Activated naive CD8-positive, alpha-beta T cell treated with anti-CD3 and anti-CD28 coated beads, Interleukin-2, amount 50 U/mL, for 24 hours (primary cell): ENCODE results near the gene PLEKHA7.
"Not testable (repeated sequence)": the region's sequence is repeated elsewhere in the genome, so short reads cannot be mapped to it uniquely, and the experiment has no call there.

Source experiments
- ATAC-seq: fragments of 150-1000 bp; cut with Tn5 transposase; one replicate; pipeline ENCODE4 v1.10.0; 2021
- DNase-seq: peaks from one replicate; pipeline ENCODE4 v3.0.0; 2021
- H3K27ac Mint-ChIP-seq: one replicate; pipeline ENCODE4 v1.8.0; 2021; ENCODE audit warnings: mild to moderate bottlenecking, mixed read lengths
- H3K27me3 Mint-ChIP-seq: one replicate; pipeline ENCODE4 v1.8.0; 2021; ENCODE audit warnings: mixed read lengths
- H3K36me3 Mint-ChIP-seq: one replicate; pipeline ENCODE4 v1.8.0; 2021; ENCODE audit warnings: low read depth, mixed read lengths
- H3K4me1 Mint-ChIP-seq: one replicate; pipeline ENCODE4 v1.8.0; 2021; ENCODE audit warnings: mixed read lengths
- H3K4me3 Mint-ChIP-seq: one replicate; pipeline ENCODE4 v1.8.0; 2021; ENCODE audit warnings: mild to moderate bottlenecking, moderate library complexity, mixed read lengths
- H3K9me3 Mint-ChIP-seq: one replicate; pipeline ENCODE4 v1.8.0; 2021; ENCODE audit warnings: mixed read lengths

Gene PLEKHA7, protein sequence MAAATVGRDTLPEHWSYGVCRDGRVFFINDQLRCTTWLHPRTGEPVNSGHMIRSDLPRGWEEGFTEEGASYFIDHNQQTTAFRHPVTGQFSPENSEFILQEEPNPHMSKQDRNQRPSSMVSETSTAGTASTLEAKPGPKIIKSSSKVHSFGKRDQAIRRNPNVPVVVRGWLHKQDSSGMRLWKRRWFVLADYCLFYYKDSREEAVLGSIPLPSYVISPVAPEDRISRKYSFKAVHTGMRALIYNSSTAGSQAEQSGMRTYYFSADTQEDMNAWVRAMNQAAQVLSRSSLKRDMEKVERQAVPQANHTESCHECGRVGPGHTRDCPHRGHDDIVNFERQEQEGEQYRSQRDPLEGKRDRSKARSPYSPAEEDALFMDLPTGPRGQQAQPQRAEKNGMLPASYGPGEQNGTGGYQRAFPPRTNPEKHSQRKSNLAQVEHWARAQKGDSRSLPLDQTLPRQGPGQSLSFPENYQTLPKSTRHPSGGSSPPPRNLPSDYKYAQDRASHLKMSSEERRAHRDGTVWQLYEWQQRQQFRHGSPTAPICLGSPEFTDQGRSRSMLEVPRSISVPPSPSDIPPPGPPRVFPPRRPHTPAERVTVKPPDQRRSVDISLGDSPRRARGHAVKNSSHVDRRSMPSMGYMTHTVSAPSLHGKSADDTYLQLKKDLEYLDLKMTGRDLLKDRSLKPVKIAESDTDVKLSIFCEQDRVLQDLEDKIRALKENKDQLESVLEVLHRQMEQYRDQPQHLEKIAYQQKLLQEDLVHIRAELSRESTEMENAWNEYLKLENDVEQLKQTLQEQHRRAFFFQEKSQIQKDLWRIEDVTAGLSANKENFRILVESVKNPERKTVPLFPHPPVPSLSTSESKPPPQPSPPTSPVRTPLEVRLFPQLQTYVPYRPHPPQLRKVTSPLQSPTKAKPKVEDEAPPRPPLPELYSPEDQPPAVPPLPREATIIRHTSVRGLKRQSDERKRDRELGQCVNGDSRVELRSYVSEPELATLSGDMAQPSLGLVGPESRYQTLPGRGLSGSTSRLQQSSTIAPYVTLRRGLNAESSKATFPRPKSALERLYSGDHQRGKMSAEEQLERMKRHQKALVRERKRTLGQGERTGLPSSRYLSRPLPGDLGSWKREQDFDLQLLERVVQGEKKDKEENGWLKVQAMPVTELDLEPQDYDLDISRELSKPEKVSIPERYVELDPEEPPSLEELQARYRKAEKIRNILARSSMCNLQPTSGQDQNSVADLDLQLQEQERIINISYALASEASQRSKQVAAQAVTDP

GRCh38 chr11:17014321-17014832 is at the start of gene PLEKHA7:
TSS of gene PLEKHA7 (minus strand) at chr11:17014414. CDS start at chr11:17014401, 13 bp downstream.
- Mint-ChIP-seq H3K4me3 (peak within 1 kb of the TSS; percentile 81), H3K9me3 (no peaks in the 10 kb centered on the region), H3K27ac (peak within 1 kb of the TSS; percentile 76), H3K4me1 (peaks cover 4% of the 10 kb centered on the region), H3K36me3 (no peaks in the 10 kb centered on the region), H3K27me3 (peaks cover 17% of the 10 kb centered on the region)
- ATAC-seq (peak; percentile 9), DNase-seq (no peak)

DNA sequence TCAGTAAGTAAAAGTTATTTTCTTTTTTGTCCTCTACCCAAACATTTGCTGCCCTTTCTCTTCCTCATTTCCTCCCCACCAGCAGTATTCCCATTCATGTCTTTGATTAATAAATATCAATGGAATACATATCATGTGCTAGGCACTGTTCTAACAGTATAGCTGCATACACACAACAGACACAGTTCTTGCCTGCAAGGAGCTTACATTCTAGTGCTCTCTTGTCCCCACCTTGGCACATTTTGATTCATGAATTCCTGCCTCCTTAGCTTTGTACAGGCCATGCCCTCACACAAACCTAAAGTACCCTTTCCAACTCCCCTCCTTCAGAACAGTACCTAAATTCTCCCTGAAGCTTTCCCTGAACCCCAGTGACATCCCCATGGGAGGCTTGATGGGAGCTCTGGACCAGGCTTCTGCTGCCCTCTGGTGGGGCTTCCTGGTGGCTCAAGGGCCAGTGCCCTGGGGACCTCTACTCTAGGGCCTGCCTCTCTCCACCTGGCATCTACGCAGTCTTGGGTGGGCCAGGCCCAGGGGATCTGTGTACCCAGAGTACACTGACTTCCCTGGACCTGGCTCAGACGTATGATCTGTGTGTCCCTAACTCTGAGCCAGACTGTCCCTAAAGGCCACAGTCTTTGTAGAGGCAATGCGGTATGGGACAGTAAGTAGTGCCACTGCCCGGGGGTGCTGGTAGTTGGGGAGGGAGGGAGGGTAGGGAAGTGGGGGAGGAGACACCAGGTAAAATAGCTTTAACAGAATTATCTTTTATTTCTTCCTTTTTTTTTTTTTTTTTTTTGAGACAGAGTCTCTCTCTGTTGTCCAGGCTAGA is 49.2 kb upstream of the PLEKHA7 start:
- Mint-ChIP-seq H3K27me3 (no peaks in the 10 kb centered on the region), H3K36me3 (no peaks in the 10 kb centered on the region), H3K27ac (no peak overlapping the region), H3K4me3 (no peak overlapping the region), H3K9me3 (no peaks in the 10 kb centered on the region), H3K4me1 (no peaks in the 10 kb centered on the region)
- ATAC-seq, result peak; percentile 97
- DNase-seq, result peak; percentile 74

DNA sequence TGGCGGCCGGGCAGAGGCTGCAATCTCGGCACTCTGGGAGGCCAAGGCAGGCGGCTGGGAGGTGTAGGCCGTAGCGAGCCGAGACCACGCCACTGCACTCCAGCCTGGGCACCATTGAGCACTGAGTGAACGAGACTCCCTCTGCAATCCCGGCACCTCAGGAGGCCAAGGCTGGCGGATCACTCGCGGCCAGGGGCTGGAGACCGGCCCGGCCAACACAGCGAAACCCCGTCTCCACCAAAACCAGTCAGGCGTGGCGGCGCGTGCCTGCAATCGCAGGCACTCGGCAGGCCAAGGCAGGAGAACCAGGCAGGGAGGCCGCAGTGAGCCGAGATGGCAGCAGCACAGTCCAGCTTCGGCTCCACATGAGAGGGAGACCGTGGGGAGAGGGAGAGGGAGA is 36.9 kb upstream of the PLEKHA7 start:
- not testable (repeated sequence) for ATAC-seq

DNA sequence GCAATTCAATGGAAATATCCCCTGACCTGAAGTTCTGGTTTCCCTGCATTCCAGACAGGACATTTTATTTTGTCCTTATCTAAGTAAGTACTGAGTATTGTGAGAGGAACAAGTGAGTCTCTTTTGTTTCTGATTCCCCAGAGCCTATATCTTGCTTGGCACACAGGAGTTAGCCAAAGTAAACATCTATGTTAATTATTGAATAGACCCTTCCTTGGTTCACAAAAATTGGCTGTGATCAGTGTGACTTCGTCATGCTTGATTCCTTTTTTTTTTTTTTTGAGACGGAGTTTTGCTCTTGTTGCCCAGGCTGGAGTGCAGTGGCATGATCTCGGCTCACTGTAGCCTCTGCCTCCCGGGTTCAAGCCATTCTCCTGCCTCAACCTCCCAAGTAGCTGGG is 34.3 kb upstream of the PLEKHA7 start:
- H3K4me3 Mint-ChIP-seq, H3K27me3 Mint-ChIP-seq, DNase-seq, H3K4me1 Mint-ChIP-seq, H3K9me3 Mint-ChIP-seq, H3K36me3 Mint-ChIP-seq, H3K27ac Mint-ChIP-seq, ATAC-seq: not testable (repeated sequence)

More for the DNA sequence above, 36.9 kb upstream of the PLEKHA7 start:
- not testable (repeated sequence) for H3K9me3 Mint-ChIP-seq, DNase-seq, H3K4me1 Mint-ChIP-seq, H3K36me3 Mint-ChIP-seq, H3K27ac Mint-ChIP-seq, H3K27me3 Mint-ChIP-seq, H3K4me3 Mint-ChIP-seq

- no peaks in the 10 kb centered on the region for H3K9me3 Mint-ChIP-seq
- no peak for DNase-seq
- no peak overlapping the region for H3K4me3 Mint-ChIP-seq
- H3K27ac Mint-ChIP-seq, result no peak overlapping the region
- H3K4me1 Mint-ChIP-seq, result no peaks in the 10 kb centered on the region
- no peaks in the 10 kb centered on the region for H3K36me3 Mint-ChIP-seq
- no peaks in the 10 kb centered on the region for H3K27me3 Mint-ChIP-seq
- ATAC-seq, result no peak
These were observed 32.5 kb upstream of the PLEKHA7 start for GRCh38 chr11:17046690-17047089.

DNA sequence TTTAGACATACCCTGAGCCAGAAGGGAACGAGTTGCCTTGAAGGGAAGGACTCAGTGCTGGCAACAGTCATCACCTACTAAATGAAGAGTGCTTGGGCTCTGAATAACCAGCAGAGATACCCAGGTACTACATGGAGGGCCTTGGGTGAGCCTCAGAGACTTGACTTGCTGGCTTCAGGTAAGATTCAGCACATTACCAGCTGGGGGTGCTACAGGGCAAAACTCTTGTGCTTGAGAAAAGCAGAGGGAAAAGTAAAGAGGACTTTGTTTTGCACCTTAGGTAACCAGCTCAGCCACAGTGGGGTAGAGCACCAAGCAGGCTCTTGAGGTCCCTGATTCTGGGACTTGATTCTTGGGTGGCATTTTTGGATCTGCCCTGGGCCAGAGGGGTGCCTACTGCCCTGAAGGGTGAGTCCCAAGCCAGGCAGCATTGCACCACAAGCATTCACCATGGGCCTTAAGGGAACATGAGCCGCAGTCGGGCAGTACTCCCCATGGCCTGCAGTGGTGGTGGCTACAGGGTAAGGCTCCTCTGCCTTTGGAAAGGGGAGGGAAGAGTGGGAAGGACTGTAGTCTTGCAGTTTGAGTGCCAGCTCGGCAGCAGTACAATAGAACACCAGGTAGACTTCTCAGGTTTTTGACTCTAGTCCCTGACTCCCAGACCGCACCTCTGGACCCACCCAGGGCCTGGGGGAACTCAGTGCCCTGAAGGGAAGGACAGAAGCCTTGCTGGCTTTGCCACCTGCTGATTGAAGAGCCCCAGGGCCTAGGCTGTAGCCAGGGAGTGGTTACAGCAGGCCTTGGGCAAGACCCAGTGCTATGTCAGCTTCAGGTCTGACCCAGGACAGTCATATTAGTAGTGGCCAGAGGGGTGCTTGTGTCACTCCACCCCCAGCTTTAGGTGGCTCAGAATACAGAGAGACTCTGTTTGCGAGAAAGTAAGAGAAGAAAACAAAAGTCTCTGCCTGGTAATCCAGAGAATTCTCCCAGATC is 22.7 kb upstream of the PLEKHA7 start:
- no peak overlapping the region for H3K4me3 Mint-ChIP-seq
- ATAC-seq (no peak), DNase-seq (no peak)
- H3K4me1 Mint-ChIP-seq, result no peaks in the 10 kb centered on the region
- H3K9me3 Mint-ChIP-seq, result peaks cover 11% of the 10 kb centered on the region
- no peaks in the 10 kb centered on the region for H3K36me3 Mint-ChIP-seq
- peaks cover 6% of the 10 kb centered on the region for H3K27me3 Mint-ChIP-seq
- H3K27ac Mint-ChIP-seq, result no peak overlapping the region

- not testable (repeated sequence) for H3K36me3 Mint-ChIP-seq, ATAC-seq, H3K27me3 Mint-ChIP-seq, H3K4me3 Mint-ChIP-seq, DNase-seq, H3K27ac Mint-ChIP-seq, H3K4me1 Mint-ChIP-seq
- peaks cover 11% of the 10 kb centered on the region for H3K9me3 Mint-ChIP-seq
These were observed 19.8 kb upstream of the PLEKHA7 start for GRCh38 chr11:17034027-17034426.

- ATAC-seq, result no peak
- H3K9me3 Mint-ChIP-seq, result no peaks in the 10 kb centered on the region
- no peaks in the 10 kb centered on the region for H3K4me1 Mint-ChIP-seq
- no peak for DNase-seq
- H3K36me3 Mint-ChIP-seq, result no peaks in the 10 kb centered on the region
- H3K27ac Mint-ChIP-seq, result no peak overlapping the region
- H3K27me3 Mint-ChIP-seq, result no peaks in the 10 kb centered on the region
- no peak overlapping the region for H3K4me3 Mint-ChIP-seq
These were observed 12.4 kb upstream of the PLEKHA7 start for GRCh38 chr11:17026487-17027082.

DNA sequence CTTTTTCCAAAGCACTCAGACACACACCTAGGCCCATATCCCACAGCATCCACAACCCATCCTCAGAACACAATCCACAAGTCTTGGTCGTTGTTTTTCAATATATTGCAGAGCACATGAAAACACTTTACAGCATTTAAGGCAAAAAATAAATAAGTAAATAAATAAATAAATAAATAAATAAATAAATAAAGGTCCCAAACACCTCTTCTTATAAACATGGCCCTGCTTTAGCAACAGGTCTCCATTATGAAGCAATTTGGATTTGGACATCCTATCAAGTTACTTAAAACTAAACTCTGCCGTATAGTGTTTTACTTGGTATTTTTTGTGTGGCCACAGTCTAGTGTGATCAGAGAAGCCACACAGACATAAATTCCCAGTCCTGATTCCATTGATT is 10.7 kb upstream of the PLEKHA7 start:
- Mint-ChIP-seq H3K9me3 (no peaks in the 10 kb centered on the region), H3K4me1 (no peaks in the 10 kb centered on the region), H3K36me3 (no peaks in the 10 kb centered on the region), H3K27me3 (no peaks in the 10 kb centered on the region), H3K4me3 (no peak overlapping the region), H3K27ac (no peak overlapping the region)
- ATAC-seq, result no peak
- no peak for DNase-seq

DNA sequence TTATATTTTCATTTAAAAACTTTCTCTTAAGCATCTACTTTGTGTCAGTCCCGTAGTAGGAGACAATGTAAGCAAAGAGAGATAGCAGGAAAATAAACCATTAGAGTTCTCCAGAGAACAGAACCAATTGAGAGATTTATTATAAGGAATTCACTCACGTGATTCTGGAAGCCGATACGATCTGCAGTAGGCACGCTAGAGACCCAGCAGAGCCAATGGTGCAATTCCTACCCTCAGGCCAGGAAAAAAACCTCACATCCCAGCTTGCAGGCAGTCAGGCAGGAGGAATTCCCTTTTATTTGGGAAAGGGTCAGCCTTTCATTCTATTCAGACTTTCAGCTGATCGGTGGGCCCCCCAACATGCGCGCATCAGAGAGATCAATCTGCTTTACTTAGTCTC is 7.3 kb upstream of the PLEKHA7 start:
- DNase-seq (no peak), ATAC-seq (no peak)
- no peaks in the 10 kb centered on the region for H3K9me3 Mint-ChIP-seq
- H3K4me1 Mint-ChIP-seq, result no peaks in the 10 kb centered on the region
- peaks cover 1% of the 10 kb centered on the region for H3K27me3 Mint-ChIP-seq
- H3K4me3 Mint-ChIP-seq, result no peak overlapping the region
- H3K36me3 Mint-ChIP-seq, result no peaks in the 10 kb centered on the region
- no peak overlapping the region for H3K27ac Mint-ChIP-seq

GRCh38 chr11:17020831-17021230 is 6.6 kb upstream of the PLEKHA7 start:
- H3K4me1 Mint-ChIP-seq, result no peaks in the 10 kb centered on the region
- H3K36me3 Mint-ChIP-seq, result no peaks in the 10 kb centered on the region
- H3K9me3 Mint-ChIP-seq, result no peaks in the 10 kb centered on the region
- DNase-seq, result no peak
- ATAC-seq, result no peak
- no peak overlapping the region for H3K27ac Mint-ChIP-seq
- peaks cover 7% of the 10 kb centered on the region for H3K27me3 Mint-ChIP-seq
- H3K4me3 Mint-ChIP-seq, result no peak overlapping the region

DNA sequence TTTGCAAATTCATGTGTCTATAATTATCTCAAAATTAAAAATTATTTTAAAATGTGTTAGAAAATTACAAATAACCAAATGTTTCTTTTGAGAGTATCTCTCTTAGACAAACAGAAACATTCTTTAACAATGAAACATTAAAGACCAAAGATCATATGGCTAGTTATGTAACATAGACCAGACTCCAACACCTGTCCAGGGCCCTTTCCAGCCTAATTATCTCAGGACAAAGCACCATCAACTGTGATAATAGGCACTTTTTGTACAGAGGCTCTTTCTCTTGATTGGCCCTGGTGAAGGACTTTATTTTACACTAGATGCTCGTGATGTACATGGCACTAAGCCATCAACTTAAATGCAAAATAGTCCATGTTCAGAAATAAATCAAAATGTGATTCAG is 5.0 kb upstream of the PLEKHA7 start:
- peaks cover 17% of the 10 kb centered on the region for H3K27me3 Mint-ChIP-seq
- no peaks in the 10 kb centered on the region for H3K9me3 Mint-ChIP-seq
- H3K36me3 Mint-ChIP-seq, result no peaks in the 10 kb centered on the region
- no peak overlapping the region for H3K4me3 Mint-ChIP-seq
- H3K4me1 Mint-ChIP-seq, result peaks cover 4% of the 10 kb centered on the region
- no peak overlapping the region for H3K27ac Mint-ChIP-seq
- no peak for ATAC-seq
- no peak for DNase-seq
